ENCODE measurements around the gene PRKCA. TPM values are rescaled to one million over a fixed set of nuclear protein-coding genes. Genes with fewer than 3 reads are reported as not detected.

PRKCA gene
- total RNA-seq, 2 experiments from 2014 or later = 84.4 to 87.9 TPM

DNA sequence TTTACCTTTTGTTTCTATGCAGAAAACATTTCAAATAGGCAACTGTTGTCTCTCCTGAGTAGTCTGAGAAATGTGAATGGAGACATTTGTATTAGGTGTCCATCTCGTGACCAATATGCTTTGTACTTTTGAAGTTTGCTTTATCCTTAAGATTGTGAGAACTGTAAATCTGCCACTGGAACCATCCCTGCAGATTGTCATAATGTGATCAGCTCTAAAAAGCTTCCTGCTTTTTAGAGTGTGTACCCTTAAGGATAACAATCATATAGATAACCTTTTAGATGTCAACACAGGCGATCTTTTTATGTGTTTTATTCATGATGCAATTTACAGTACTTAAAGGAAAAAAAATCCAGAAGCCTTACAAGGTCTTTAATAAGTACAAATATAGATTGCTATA is 63.5 kb downstream of the PRKCA start:
- ATAC-seq (no peak), DNase-seq (no peak)
- Mint-ChIP-seq H3K27me3 (no peaks in the 10 kb centered on the region), H3K4me3 (no peak overlapping the region), H3K27ac (peak overlapping the region; percentile 36), H3K36me3 (ENCODE audit: low read depth) (peaks cover 23% of the 10 kb centered on the region), H3K9me3 (no peaks in the 10 kb centered on the region), H3K4me1 (ENCODE audit: low read depth) (peaks cover 76% of the 10 kb centered on the region)
- TF ChIP-seq, protein P1, sequence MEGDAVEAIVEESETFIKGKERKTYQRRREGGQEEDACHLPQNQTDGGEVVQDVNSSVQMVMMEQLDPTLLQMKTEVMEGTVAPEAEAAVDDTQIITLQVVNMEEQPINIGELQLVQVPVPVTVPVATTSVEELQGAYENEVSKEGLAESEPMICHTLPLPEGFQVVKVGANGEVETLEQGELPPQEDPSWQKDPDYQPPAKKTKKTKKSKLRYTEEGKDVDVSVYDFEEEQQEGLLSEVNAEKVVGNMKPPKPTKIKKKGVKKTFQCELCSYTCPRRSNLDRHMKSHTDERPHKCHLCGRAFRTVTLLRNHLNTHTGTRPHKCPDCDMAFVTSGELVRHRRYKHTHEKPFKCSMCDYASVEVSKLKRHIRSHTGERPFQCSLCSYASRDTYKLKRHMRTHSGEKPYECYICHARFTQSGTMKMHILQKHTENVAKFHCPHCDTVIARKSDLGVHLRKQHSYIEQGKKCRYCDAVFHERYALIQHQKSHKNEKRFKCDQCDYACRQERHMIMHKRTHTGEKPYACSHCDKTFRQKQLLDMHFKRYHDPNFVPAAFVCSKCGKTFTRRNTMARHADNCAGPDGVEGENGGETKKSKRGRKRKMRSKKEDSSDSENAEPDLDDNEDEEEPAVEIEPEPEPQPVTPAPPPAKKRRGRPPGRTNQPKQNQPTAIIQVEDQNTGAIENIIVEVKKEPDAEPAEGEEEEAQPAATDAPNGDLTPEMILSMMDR (IDR thresholded peaks at IDR 0.05) = no peak
- ChIA-PET POLR2A (no interaction called here), CTCF (no interaction called here)
- intact Hi-C loops (cut with micrococcal nuclease) = no loop called here

- no peaks in the 10 kb centered on the region for H3K9me3 Mint-ChIP-seq
- DNase-seq (no peak), ATAC-seq (no peak)
- ChIA-PET POLR2A (interaction anchor here (0.5 kb wide), 1 partner anchor 57 kb away, joined by 3 read pairs; no protein-coding TSS in a partner anchor), CTCF (interaction anchor here (0.6 kb wide), 1 partner anchor 66 kb away, joined by 3 read pairs; no protein-coding TSS in a partner anchor)
- H3K27ac Mint-ChIP-seq = no peak overlapping the region
- TF ChIP-seq, protein P1 (IDR thresholded peaks at IDR 0.05) = no peak
- H3K36me3 Mint-ChIP-seq (ENCODE audit: low read depth) = peaks cover 26% of the 10 kb centered on the region
- no peak overlapping the region for H3K4me3 Mint-ChIP-seq
- H3K4me1 Mint-ChIP-seq (ENCODE audit: low read depth) = peaks cover 82% of the 10 kb centered on the region
- H3K27me3 Mint-ChIP-seq = no peaks in the 10 kb centered on the region
- intact Hi-C loops (cut with micrococcal nuclease) = no loop called here
Observed at GRCh38 chr17:66367107-66367506, 64.7 kb downstream of the PRKCA start.

DNA sequence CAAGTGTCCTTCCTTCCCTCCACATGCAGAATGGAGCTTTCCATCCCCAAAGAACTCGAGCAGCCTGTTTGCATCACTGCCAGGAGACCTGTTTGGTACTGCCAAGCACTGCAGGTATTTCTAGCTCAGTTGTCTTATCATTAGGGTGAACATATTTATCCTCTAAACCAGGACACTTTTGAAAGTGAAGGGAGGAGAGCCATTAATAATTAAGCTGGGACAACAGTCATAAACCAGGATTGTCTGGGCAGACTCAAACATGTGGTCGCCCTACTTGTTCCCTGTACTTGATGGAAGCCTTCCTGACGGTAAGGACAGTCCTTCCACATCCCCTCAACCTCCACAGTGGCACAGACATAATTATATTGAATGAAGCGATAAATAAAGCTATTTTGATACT is 67.4 kb downstream of the PRKCA start:
- intact Hi-C loops (cut with micrococcal nuclease) = no loop called here
- CTCF ChIA-PET = interaction anchor here (1.0 kb wide), 1 partner anchor 92 kb away, joined by 3 read pairs; no protein-coding TSS in a partner anchor
- no peak for ATAC-seq

GRCh38 chr17:66371561-66371960 is 69.1 kb downstream of the PRKCA start:
- Mint-ChIP-seq H3K36me3 (ENCODE audit: low read depth) (peaks cover 32% of the 10 kb centered on the region), H3K4me1 (ENCODE audit: low read depth) (peaks cover 75% of the 10 kb centered on the region), H3K27me3 (no peaks in the 10 kb centered on the region), H3K4me3 (no peak overlapping the region), H3K9me3 (no peaks in the 10 kb centered on the region), H3K27ac (peak overlapping the region; percentile 86)
- DNase-seq (no peak), ATAC-seq (no peak)
- CTCF ChIA-PET = no interaction called here
- intact Hi-C loops (cut with micrococcal nuclease) = no loop called here
- TF ChIP-seq, protein P1 (IDR thresholded peaks at IDR 0.05) = no peak
- POLR2A ChIA-PET = no interaction called here

More for the DNA sequence above, 67.4 kb downstream of the PRKCA start:
- Mint-ChIP-seq H3K4me3 (no peak overlapping the region), H3K4me1 (ENCODE audit: low read depth) (peaks cover 82% of the 10 kb centered on the region), H3K27me3 (no peaks in the 10 kb centered on the region), H3K9me3 (no peaks in the 10 kb centered on the region), H3K36me3 (ENCODE audit: low read depth) (peaks cover 29% of the 10 kb centered on the region), H3K27ac (peak overlapping the region; percentile 32)
- TF ChIP-seq, protein P1 (IDR thresholded peaks at IDR 0.05) = no peak
- POLR2A ChIA-PET = no interaction called here
- no peak for DNase-seq

- peak overlapping the region; percentile 86 for H3K27ac Mint-ChIP-seq
- ATAC-seq = peak; percentile 59
Observed at GRCh38 chr17:66372182-66372581, 69.8 kb downstream of the PRKCA start.

More at GRCh38 chr17:66372182-66372581, 69.8 kb downstream of the PRKCA start:
- POLR2A ChIA-PET = no interaction called here
- CTCF ChIA-PET = no interaction called here
- TF ChIP-seq, protein P1 (IDR thresholded peaks at IDR 0.05) = no peak
- Mint-ChIP-seq H3K4me3 (peak overlapping the region; percentile 32), H3K4me1 (ENCODE audit: low read depth) (peaks cover 69% of the 10 kb centered on the region), H3K9me3 (no peaks in the 10 kb centered on the region), H3K36me3 (ENCODE audit: low read depth) (peaks cover 26% of the 10 kb centered on the region), H3K27me3 (no peaks in the 10 kb centered on the region)
- no peak for DNase-seq
- intact Hi-C loops (cut with micrococcal nuclease) = no loop called here
